Adipocyte (in vitro differentiated cells): ENCODE results near the gene KCNMA1.

ENCODE experiments used
- DNase-seq: peaks from one replicate; pipeline ENCODE4 v3.0.0-alpha.2; 2015; ENCODE audit warnings: low read depth
- H3K27me3 ChIP-seq: replicated peaks from 2 replicates; pipeline ENCODE4 v1.7.0; 2013; ENCODE audit warnings: mild to moderate bottlenecking, low read length, moderate library complexity; ENCODE audit not compliant: control insufficient read depth, insufficient read depth
- H3K36me3 ChIP-seq: 2 replicates; pipeline ENCODE4 v1.7.0; 2013; ENCODE audit warnings: low read length, mild to moderate bottlenecking, moderate library complexity; ENCODE audit not compliant: control insufficient read depth, insufficient read depth, severe bottlenecking
- H3K4me1 ChIP-seq: 2 replicates; pipeline ENCODE4 v1.7.0; 2013; ENCODE audit warnings: mild to moderate bottlenecking, low read length, moderate library complexity; ENCODE audit not compliant: control insufficient read depth, insufficient read depth
- H3K4me3 ChIP-seq: 2 replicates; pipeline ENCODE4 v1.7.0; 2013; ENCODE audit warnings: mild to moderate bottlenecking, low read length, moderate library complexity
- H3K9ac ChIP-seq: 2 replicates; pipeline ENCODE4 v1.7.0; 2013; ENCODE audit warnings: mild to moderate bottlenecking, low read length, moderate library complexity
- H3K9me3 ChIP-seq: 2 replicates; pipeline ENCODE4 v1.7.0; 2013; ENCODE audit warnings: mild to moderate bottlenecking, low read length, moderate library complexity; ENCODE audit not compliant: control insufficient read depth

KCNMA1 gene

GRCh38 chr10:77455561-77455960 is 182.0 kb downstream of the KCNMA1 start:
- DNase-seq = no peak
- Histone ChIP-seq H3K9ac (no peak overlapping the region), H3K36me3 (no peaks in the 10 kb centered on the region), H3K9me3 (no peaks in the 10 kb centered on the region), H3K4me3 (no peak overlapping the region), H3K27me3 (no peaks in the 10 kb centered on the region), H3K4me1 (no peaks in the 10 kb centered on the region)

- H3K9me3 ChIP-seq = no peaks in the 10 kb centered on the region
- no peaks in the 10 kb centered on the region for H3K36me3 ChIP-seq
- no peaks in the 10 kb centered on the region for H3K4me1 ChIP-seq
- no peaks in the 10 kb centered on the region for H3K27me3 ChIP-seq
- H3K4me3 ChIP-seq = no peak overlapping the region
- DNase-seq = no peak
- H3K9ac ChIP-seq = no peak overlapping the region
These were observed 184.6 kb downstream of the KCNMA1 start for GRCh38 chr10:77452952-77453564.

- Histone ChIP-seq H3K36me3 (no peaks in the 10 kb centered on the region), H3K9ac (no peak overlapping the region), H3K9me3 (no peaks in the 10 kb centered on the region), H3K4me1 (no peaks in the 10 kb centered on the region), H3K4me3 (no peak overlapping the region), H3K27me3 (no peaks in the 10 kb centered on the region)
- DNase-seq = no peak
These were observed 185.7 kb downstream of the KCNMA1 start for GRCh38 chr10:77451886-77452285.

GRCh38 chr10:77448226-77448625 is 189.4 kb downstream of the KCNMA1 start:
- H3K36me3 ChIP-seq = no peaks in the 10 kb centered on the region
- H3K4me3 ChIP-seq = no peak overlapping the region
- no peak for DNase-seq
- H3K27me3 ChIP-seq = no peaks in the 10 kb centered on the region
- no peaks in the 10 kb centered on the region for H3K9me3 ChIP-seq
- no peak overlapping the region for H3K9ac ChIP-seq
- no peaks in the 10 kb centered on the region for H3K4me1 ChIP-seq

DNA sequence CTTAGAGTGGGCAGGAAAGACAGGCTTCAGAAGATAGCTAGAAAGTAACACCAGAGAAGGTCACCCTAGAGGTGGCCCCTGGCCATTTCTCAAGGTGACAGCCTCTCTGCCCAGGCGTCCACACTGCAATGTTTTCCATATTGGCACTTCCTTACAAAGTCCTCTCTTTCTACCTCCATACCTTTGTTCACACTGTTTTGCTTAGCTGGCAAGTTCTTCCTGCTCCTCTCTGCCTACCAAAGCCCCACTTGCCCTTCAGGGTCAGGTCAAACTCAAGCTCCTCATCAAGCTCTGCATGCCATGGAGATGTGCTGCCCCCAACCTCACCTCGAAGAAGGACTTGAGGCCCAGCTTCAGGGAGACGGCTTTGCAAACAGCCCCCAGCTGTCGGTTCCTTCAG is 190.9 kb downstream of the KCNMA1 start:
- no peak for DNase-seq
- no peak overlapping the region for H3K9ac ChIP-seq
- H3K4me3 ChIP-seq = no peak overlapping the region
- no peaks in the 10 kb centered on the region for H3K4me1 ChIP-seq
- no peaks in the 10 kb centered on the region for H3K9me3 ChIP-seq
- no peaks in the 10 kb centered on the region for H3K36me3 ChIP-seq
- no peaks in the 10 kb centered on the region for H3K27me3 ChIP-seq

DNA sequence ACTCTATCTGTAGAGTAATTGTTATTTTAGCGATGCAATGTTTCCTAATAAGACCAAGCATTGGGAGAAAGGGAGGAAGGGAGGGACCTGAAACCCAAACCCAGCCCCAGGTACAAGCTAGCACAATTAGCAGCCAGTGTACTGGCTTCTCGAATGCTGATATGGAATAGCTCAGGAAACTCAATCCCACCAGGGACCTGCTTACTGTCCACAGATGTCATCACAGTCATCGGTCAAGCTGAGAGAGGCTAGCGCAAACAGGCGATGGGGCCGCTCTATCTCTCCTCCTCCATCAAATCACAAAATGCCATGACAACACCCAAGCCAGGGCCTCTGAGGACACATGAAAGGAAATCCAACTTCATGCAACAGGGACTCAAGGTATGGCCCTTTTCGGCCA is 192.1 kb downstream of the KCNMA1 start:
- Histone ChIP-seq H3K4me3 (no peak overlapping the region), H3K36me3 (no peaks in the 10 kb centered on the region), H3K27me3 (no peaks in the 10 kb centered on the region), H3K9ac (no peak overlapping the region), H3K4me1 (no peaks in the 10 kb centered on the region), H3K9me3 (no peaks in the 10 kb centered on the region)
- no peak for DNase-seq

DNA sequence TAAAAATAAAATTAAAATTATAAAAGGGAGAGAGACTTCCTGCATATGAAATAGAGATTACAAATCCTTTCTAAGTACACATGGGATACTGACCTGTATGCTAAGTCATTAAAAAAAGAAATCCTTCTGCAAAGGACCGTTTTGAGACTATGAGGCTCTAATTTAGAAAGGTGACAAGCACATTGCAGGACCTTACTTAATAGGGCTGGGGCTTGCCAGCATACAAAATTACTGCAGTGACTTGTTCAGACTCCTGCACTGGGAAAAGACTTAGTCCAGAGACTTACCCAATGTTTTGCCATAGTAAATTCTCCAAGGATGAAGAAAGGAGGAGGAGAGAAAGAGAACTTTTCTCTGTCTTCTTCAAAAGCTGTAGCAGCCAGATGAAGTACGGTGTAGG is 193.6 kb downstream of the KCNMA1 start:
- Histone ChIP-seq H3K9me3 (no peaks in the 10 kb centered on the region), H3K9ac (no peak overlapping the region), H3K36me3 (no peaks in the 10 kb centered on the region), H3K27me3 (no peaks in the 10 kb centered on the region), H3K4me1 (no peaks in the 10 kb centered on the region), H3K4me3 (no peak overlapping the region)
- DNase-seq = no peak

DNA sequence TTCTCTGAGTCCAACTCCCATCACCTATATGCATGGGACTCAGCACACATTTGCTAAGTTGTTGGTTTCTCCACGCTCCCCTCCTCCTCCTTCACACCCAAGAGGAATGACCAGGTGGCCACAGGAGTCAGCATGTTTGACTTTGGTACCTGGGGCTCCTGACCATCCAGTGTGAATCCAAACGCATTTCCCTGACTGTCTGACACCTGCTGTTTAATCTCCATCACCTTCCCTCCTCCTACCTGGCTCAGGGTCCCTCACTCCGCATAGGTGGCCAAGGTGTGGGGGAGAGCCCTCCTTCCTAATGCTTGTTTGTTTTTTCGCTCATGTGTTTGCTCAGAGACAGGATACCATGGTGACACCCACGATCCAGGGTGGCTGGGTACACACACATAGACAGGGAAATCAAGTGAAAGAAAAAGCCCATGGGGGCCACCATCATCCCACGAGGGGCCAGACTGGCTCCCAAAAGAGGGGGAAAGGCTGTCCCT is 194.9 kb downstream of the KCNMA1 start:
- H3K36me3 ChIP-seq = no peaks in the 10 kb centered on the region
- H3K4me1 ChIP-seq = no peaks in the 10 kb centered on the region
- DNase-seq = no peak
- no peaks in the 10 kb centered on the region for H3K27me3 ChIP-seq
- H3K9ac ChIP-seq = no peak overlapping the region
- H3K4me3 ChIP-seq = no peak overlapping the region
- H3K9me3 ChIP-seq = no peaks in the 10 kb centered on the region

- Histone ChIP-seq H3K4me1 (no peaks in the 10 kb centered on the region), H3K4me3 (no peak overlapping the region), H3K27me3 (no peaks in the 10 kb centered on the region), H3K9me3 (no peaks in the 10 kb centered on the region), H3K9ac (no peak overlapping the region), H3K36me3 (no peaks in the 10 kb centered on the region)
- no peak for DNase-seq
These were observed 196.0 kb downstream of the KCNMA1 start for GRCh38 chr10:77441353-77442166.

- no peaks in the 10 kb centered on the region for H3K9me3 ChIP-seq
- H3K36me3 ChIP-seq = no peaks in the 10 kb centered on the region
- no peak overlapping the region for H3K9ac ChIP-seq
- no peak for DNase-seq
- H3K4me1 ChIP-seq = no peaks in the 10 kb centered on the region
- no peak overlapping the region for H3K4me3 ChIP-seq
- no peaks in the 10 kb centered on the region for H3K27me3 ChIP-seq
These were observed 201.2 kb downstream of the KCNMA1 start for GRCh38 chr10:77436257-77436975.

GRCh38 chr10:77433546-77433945 is 204.1 kb downstream of the KCNMA1 start:
- Histone ChIP-seq H3K4me3 (no peak overlapping the region), H3K27me3 (no peaks in the 10 kb centered on the region), H3K9ac (no peak overlapping the region), H3K36me3 (no peaks in the 10 kb centered on the region), H3K9me3 (no peaks in the 10 kb centered on the region), H3K4me1 (peaks cover 1% of the 10 kb centered on the region)
- no peak for DNase-seq
